ENCODE results near the gene MYCBP2.
"Not testable (repeated sequence)": the region's sequence is repeated elsewhere in the genome, so short reads cannot be mapped to it uniquely, and the experiment has no call there.

Gene MYCBP2

GRCh38 chr13:77198995-77199394 is 127.9 kb downstream of the MYCBP2 start:
- DNase-seq, result not testable (repeated sequence)

DNA sequence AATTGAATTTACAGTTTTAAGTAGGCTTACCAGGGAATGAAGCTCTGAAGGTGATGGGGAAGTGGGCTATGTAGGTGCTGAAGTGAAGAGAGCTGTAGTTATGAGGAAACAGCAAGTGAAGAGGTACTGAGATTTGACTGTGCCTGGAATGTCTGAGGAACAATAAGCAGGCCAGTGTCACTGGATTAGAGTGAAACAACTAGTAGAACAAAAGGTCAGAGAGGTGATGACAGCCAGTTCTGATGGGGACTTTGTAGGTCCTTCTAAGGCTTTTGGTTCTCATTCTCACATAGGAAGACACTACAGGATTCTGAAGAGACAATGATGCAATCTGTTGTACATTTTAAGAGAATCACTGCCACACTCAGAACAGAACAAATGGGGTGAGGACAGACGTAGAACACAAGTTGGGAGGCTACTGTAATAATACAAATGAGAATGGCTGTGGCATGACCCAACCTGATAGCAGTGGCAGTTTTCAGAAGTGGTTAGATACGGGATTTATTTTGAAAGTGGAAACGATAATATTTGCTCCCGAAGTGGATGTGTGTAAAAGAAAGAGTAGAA is 130.8 kb downstream of the MYCBP2 start:
- no peak for DNase-seq

DNA sequence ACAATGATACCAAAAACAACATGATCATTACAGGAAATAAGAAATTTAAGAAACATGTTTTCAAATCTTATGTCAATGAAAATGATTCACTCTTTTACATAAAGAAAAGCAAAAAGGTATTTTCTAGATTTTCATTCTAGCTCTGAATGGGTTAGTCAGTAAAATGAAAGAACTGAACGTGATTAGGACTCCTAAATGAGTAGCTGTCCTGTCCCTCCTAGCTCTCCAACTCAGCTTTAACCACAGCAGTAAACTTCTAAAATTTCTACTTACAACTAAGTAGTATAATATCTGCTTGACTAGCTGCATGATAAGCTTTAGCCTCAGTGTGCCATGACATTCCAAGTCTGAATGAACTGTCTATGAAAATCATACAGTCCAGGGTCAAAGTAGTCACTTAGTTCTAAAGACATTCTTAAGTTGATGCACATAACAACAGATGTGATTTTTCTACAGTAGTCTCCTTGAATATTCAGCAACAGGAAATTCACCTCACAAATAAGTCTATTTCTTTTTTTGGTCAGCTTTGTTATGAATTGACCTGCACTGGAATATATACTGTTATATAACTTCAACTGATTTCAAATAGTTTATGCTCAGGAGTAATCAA is 136.4 kb downstream of the MYCBP2 start:
- DNase-seq, result no peak

- no peak for DNase-seq
These were observed 141.2 kb downstream of the MYCBP2 start for GRCh38 chr13:77185721-77186120.

DNA sequence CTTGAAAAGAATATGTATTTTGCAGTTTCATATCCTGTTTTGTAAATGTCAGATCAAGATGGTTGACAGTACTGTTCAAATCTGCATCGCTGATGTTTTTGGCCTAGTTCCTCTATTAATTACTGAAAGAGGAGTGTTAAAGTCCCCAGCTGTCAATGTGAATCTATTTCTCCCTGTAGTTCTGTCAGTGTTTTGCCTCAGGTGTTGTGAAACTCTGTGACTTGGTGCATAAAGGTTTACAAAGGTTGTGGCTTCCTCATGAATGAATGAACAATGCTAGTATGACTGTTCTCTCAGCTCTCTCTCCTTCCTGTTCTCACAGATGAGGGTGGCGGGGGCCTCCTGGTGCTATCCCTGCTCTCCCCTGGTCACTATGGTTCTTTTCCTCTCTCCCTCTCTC is 142.4 kb downstream of the MYCBP2 start:
- DNase-seq, result no peak

GRCh38 chr13:77180011-77180410 is 146.9 kb downstream of the MYCBP2 start:
- DNase-seq, result no peak

GRCh38 chr13:77177646-77178045 is 149.2 kb downstream of the MYCBP2 start:
- DNase-seq, result no peak

- no peak for DNase-seq
These were observed 150.5 kb downstream of the MYCBP2 start for GRCh38 chr13:77176350-77176749.

DNA sequence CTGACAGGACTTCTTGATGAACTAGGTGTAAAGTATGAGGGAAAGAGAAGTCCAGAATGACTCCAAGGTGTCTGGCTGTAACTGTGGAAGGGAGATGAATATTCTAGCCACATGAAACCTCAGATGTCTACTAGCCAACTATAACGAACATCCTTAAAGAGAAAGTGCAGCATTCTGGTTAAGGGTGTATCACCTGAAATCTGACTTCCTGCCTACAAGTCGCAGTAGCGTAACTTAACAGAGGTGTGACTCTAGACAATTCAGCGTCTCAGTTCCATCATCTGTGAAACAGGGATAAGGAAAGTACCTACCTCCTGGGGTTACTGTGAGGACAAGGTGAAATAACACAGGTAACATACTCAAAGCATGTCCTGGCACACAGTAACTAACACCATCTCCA is 154.2 kb downstream of the MYCBP2 start:
- no peak for DNase-seq

GRCh38 chr13:77171451-77171850 is 155.4 kb downstream of the MYCBP2 start:
- DNase-seq, result no peak

DNA sequence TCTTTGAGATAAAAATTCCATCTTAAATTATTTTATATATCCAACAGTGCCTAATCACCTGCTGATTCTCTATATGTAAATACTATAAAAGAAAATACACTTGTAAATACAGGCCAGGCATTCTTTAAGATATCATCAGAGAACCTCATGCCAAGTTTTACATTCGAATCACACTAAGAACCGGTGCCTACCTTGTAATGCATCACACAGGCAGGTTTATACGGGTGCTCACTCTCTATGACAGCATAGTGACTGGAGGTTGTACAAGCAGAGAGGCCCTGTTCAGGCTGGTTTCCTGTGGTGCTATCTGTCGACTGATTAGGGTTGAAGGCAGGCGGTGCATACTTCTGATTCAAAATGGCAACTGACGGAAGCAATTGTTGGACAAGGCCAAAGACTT is 158.7 kb downstream of the MYCBP2 start:
- no peak for DNase-seq

DNA sequence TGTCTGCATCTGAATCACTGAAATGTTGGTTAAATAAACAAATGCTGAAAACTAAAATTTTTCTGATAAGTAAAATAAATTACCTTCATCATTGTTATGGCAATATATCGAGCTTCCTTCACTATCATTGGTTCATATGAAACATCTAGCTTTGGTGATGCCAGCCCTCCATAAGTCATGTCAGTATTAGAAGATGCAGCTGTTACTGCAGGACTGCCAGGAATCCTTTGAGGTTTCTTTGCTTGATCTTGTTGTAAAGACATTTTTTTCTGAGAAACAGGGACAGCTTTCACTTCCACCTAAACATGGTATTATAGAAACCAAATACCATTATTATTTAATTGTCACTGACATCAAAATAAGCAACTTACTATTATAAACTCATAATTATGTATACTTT is 176.2 kb downstream of the MYCBP2 start:
- no peak for DNase-seq

DNA sequence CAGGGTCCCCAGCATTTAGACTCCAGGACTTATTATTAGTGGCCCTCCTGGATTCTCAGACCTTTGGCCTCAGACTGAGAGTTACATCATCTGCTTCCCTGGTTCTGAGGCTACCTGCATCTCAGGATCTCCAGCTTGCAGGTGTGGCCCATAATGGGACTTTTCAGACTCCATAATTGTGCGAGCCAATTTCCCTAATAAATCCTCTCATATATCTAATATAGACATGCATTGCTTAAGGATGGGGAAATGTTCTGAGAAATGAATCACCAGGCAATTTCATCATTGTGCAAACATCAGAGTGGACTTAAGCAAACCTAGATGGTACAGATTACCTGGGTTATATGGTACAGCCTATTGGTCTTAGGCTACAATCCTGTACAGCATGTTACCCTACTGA is 183.5 kb downstream of the MYCBP2 start:
- DNase-seq, result no peak

- DNase-seq, result no peak
These were observed 187.6 kb downstream of the MYCBP2 start for GRCh38 chr13:77139306-77139705.

DNA sequence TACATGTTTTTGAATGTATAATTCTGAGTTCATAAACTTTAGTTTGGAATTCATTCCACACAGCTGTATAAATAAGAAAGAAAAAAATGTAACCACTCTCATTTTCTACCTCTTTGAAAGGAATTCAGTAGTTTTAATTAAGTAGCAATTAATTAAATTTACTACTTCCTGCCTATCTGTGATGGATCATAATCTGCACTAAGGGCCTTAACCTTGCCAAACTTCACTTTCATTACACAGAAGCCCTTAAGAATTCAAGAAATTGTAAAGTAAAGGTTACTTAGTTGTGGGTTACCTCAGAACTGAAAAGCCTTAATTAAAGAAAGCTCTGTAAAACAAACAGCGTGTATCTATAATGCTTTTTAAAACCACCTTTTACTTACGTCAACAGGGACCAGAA is 188.1 kb downstream of the MYCBP2 start:
- no peak for DNase-seq

DNA sequence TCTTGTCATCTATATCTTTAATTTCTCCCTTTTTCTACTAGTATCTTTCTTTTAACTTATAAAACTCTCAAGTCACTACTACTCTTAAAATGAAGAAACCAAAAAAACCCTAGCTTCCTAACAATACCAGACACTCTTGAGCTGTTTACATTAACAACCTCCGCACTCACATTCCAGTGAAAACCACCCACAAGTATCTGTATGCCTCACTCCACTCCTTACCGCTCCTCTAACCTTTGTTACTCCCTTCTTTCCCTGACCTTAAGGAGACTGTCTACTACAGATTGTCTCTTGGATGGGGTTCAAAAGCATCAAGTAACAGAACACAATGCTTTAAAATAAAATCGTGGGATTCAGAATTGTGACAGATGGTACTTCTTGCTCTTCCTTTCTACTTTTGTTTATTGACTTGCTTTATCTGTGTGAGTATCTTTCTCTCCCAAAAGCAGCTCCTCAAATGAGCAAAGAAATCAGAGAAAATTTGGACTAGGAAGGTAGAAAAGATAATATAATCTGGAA is 189.9 kb downstream of the MYCBP2 start:
- no peak for DNase-seq

DNA sequence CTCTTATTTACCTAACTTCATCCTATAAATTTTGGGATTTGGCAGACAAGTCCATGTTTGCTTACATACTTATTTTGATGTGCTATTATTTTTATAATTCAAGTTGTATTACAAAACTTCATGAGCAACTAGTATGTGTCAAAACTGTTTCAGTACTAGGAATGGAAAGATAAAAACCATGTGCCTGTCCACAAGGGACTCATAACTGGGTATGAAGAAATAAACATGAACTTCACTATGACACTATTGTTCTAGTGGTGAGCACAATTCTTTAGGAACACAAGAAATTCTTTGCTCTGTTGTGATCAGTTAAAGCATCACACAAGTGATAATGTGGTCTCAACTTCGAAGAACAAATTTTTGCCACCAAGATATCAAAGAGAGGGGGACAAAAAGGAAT is 202.5 kb downstream of the MYCBP2 start:
- no peak for DNase-seq

DNA sequence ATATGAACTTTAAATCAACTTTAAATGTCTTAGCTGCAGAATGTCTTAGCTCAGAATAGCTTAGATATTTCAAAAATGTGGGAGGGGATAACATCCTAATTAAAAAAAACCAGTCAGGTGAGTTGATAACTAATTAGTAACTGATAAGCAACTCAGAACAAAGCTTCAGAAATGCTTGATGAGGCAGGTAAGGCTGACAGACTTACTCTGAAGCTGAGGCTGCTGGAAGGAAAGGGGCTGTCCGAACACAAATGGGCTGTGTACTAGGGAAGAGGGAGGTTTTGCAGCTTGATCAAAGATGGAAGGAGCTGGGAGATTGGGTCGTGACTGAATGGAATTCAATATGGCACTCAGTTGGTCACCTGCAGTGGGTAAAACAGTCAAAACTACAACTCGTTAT is 208.8 kb downstream of the MYCBP2 start:
- DNase-seq, result no peak

GRCh38 chr13:77114271-77114670 is 212.6 kb downstream of the MYCBP2 start:
- no peak for DNase-seq

GRCh38 chr13:77113496-77113895 is 213.4 kb downstream of the MYCBP2 start:
- no peak for DNase-seq

DNA sequence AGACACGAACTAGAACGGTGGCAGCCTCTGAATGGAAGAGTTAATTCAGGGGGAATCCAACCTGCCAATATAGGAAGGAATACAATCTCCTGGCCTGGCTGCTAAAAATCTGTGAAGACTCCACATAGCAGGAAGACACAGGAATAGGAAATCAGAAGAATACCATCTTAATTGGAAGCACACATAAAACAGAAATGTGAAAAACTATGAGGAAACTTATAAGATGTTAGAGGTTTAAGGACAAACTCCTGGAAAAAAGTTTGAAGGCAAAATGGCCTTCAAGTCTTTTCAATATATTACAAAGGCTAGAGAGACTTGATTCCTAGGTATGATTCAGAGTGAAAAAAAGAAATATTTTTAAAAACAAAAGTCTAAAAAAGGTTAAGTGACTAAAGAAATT is 221.8 kb downstream of the MYCBP2 start:
- DNase-seq, result no peak

- no peak for DNase-seq
These were observed 227.5 kb downstream of the MYCBP2 start for GRCh38 chr13:77099415-77099814.

GRCh38 chr13:77095288-77095687 is 231.6 kb downstream of the MYCBP2 start:
- no peak for DNase-seq

- no peak for DNase-seq
These were observed 232.1 kb downstream of the MYCBP2 start for GRCh38 chr13:77094773-77095172.

- DNase-seq, result no peak
These were observed 233.2 kb downstream of the MYCBP2 start for GRCh38 chr13:77093735-77094134.

Data from right hindlimb (tissue), 1 donor.